ENCODE measurements around the gene VGLL4.

DNA sequence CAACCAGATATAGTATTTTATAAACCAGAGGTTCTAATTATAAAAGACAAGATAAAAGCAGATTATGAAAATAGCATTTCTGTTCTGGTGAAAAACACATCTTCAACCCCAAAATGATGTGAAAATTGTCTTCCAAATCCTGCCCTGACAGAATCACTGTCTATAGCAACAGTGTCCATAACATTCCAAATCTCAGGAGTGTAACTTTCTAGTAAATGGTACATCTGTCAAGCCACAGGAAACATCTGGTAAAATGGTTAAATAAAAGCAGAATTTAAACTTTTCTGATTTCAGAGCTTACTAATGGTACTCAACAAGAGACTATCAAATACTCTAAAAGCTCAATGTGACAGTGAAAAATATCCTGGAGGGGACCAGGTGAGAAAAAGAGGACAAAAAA lies 60.5 kb downstream of the VGLL4 start:
- TF ChIP-seq, protein P1, sequence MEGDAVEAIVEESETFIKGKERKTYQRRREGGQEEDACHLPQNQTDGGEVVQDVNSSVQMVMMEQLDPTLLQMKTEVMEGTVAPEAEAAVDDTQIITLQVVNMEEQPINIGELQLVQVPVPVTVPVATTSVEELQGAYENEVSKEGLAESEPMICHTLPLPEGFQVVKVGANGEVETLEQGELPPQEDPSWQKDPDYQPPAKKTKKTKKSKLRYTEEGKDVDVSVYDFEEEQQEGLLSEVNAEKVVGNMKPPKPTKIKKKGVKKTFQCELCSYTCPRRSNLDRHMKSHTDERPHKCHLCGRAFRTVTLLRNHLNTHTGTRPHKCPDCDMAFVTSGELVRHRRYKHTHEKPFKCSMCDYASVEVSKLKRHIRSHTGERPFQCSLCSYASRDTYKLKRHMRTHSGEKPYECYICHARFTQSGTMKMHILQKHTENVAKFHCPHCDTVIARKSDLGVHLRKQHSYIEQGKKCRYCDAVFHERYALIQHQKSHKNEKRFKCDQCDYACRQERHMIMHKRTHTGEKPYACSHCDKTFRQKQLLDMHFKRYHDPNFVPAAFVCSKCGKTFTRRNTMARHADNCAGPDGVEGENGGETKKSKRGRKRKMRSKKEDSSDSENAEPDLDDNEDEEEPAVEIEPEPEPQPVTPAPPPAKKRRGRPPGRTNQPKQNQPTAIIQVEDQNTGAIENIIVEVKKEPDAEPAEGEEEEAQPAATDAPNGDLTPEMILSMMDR (conservative IDR thresholded peaks at IDR 0.05; ENCODE audit: low read length) = no peak
- no peak for TF ChIP-seq EZH2phosphoT487 (IDR thresholded peaks at IDR 0.05; ENCODE audit: borderline replicate concordance)

Measured in Loucy (cell line).